ENCODE measurements around the gene RNASEL. TPM values are rescaled to one million over a fixed set of nuclear protein-coding genes. Genes with fewer than 3 reads are reported as not detected.
A peak's percentile ranks its signal among the peaks of the same experiment; 100 is the strongest.

RNASEL gene
- total RNA-seq, 1 experiment from 2014 or later, result 1.2 TPM

DNA sequence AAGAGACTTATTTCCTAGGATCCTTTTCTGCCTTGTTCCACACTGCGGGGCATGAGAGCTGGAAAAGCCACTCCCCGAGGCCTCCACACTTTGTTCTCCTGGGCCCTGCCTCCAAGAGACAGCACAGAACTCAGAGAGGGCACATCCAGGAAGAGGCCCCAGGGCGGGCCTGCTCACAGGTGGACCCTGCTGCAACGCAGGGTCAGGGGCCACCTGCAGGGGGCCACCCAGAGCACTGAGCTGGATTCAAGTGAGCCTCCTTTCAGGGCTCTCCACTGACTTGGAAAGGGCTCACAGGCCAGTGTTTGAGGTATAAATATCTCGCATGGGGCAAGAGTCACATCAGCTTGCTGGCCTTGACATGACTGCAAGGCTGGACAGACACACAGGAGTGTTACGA, 10.3 kb upstream of the RNASEL start:
- Histone ChIP-seq H3K27me3 (ENCODE audit: control insufficient read depth, insufficient read depth, low read length) (peaks cover 2% of the 10 kb centered on the region; the same call in 1 of the 2 replicates), H3K36me3 (replicated peaks; ENCODE audit: control insufficient read depth, insufficient read depth, low read length) (peaks cover 14% of the 10 kb centered on the region), H3K4me3 (ENCODE audit: insufficient read depth, low read depth, low read length) (no peak overlapping the region)
- peak; percentile 67 for DNase-seq

DNA sequence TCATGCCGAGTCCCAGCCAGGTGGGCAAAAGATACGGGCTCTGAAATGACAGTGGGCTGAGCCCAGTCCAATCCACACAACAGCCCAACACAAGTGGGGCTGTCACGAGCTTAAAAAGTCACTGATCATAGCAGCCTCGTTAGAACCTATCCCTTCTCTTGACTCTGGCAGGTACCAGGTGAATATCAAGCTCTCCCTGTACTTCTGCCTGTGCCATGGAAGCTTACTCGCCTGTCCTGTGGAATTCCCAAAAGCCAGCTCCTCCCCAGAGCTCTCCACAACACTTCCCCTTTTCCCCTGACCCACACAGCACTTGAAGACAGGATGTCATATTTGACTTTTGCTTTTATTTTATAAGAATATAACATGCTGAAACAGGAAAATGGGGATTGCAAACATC, 9.2 kb upstream of the RNASEL start:
- H3K27me3 ChIP-seq (ENCODE audit: control insufficient read depth, insufficient read depth, low read length), result no peaks in the 10 kb centered on the region; the same call in 1 of the 2 replicates
- H3K4me3 ChIP-seq (ENCODE audit: insufficient read depth, low read depth, low read length), result no peak overlapping the region
- DNase-seq, result peak; percentile 8
- peaks cover 14% of the 10 kb centered on the region for H3K36me3 ChIP-seq (replicated peaks; ENCODE audit: control insufficient read depth, insufficient read depth, low read length)

DNA sequence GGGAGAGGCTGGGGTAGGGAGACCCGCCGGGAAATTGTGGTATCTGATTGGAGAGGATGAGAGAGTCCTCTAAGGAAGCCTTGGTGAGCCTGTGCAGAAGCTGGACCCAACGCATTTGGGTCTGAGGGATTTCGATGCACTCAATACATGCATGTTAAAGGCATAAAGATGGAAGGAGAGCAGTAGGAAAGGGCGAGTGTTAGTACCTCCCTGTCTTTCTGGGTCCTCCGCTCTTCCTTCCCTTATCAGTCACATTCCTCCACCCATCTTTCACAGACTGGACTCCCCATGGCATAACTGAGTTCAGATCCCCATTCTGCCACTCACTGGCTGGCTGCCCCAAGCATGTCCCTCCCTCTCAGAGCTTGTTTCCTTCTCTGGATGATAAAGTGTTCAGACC, 7.9 kb upstream of the RNASEL start:
- DNase-seq, result no peak
- Histone ChIP-seq H3K36me3 (replicated peaks; ENCODE audit: control insufficient read depth, insufficient read depth, low read length) (peaks cover 12% of the 10 kb centered on the region), H3K27me3 (ENCODE audit: control insufficient read depth, insufficient read depth, low read length) (no peaks in the 10 kb centered on the region)

DNA sequence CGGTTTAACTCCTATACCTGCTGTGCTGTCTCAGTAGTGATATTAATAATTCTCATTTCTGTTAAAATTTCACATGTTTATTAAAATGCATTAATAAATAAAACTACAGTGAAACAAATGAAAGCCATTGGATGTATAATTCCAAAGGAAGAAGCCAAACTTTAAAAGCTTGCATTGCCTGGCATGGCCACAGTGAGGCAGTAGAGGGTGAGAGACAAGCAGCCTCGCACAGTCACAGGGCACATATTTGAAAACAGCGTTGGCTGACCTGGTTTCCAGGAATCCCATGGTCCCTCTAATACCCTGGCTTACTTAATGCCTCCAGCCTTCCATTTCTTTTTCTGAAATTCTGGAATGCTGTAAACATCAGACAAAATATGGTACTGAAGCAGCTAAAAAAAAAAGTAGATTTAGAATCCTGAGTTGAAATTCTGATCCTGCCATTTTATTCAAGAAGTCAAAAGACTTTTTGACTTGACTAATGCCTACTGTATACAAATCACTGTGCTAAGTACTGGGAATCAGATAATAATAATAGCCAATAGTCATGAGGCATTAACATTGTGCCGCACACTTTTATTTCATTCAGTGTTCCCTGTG, 6.7 kb upstream of the RNASEL start:
- H3K36me3 ChIP-seq (replicated peaks; ENCODE audit: control insufficient read depth, insufficient read depth, low read length), result peaks cover 8% of the 10 kb centered on the region
- H3K27me3 ChIP-seq (ENCODE audit: control insufficient read depth, insufficient read depth, low read length), result no peaks in the 10 kb centered on the region
- no peak overlapping the region for H3K4me3 ChIP-seq (ENCODE audit: insufficient read depth, low read depth, low read length)
- peak; percentile 75 for DNase-seq

More for the DNA sequence above, 7.9 kb upstream of the RNASEL start:
- H3K4me3 ChIP-seq (ENCODE audit: insufficient read depth, low read depth, low read length), result no peak overlapping the region

DNA sequence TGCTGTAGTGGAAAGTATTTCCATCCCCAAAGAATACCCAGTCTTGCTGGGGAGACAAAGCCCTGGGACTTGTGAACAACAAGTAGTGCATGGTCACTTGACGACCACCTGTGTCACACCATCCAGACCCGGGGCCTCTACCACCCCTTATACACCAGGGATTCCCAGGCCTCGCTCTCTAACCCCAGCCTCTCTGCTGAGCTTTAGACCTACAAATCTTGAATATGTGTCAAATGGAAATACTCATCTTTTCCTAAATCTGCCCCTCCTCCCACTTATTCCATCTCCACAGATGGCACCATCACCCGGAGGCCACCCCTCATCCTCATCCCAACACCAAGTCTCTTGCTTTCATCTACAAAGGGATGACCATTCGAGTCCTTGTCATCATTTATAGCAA, 875 bp upstream of the RNASEL start:
- no peak for DNase-seq
- Histone ChIP-seq H3K27me3 (ENCODE audit: control insufficient read depth, insufficient read depth, low read length) (no peaks in the 10 kb centered on the region), H3K4me3 (ENCODE audit: insufficient read depth, low read depth, low read length) (no peak overlapping the region), H3K36me3 (replicated peaks; ENCODE audit: control insufficient read depth, insufficient read depth, low read length) (no peaks in the 10 kb centered on the region)

DNA sequence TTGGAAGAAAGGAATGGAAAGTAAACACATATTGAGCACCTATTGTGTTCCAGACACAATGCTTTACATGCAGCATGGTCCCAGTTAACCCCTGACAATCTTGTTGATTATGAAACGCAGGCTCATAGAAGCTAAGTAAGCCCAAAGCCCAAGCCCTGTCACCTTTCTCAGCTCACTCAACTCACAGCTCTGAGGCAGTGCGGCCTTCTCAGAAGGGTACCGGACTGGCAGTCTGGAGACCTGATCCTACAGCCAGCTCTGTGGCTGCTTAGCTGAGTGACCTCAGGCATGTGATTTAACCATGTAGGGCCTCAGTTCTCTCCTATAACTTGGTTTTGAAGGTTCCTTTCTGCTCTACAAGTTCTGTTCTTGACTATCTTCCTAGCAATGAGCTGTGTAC, 464 bp upstream of the RNASEL start:
- Histone ChIP-seq H3K4me3 (ENCODE audit: insufficient read depth, low read depth, low read length) (no peak overlapping the region), H3K36me3 (replicated peaks; ENCODE audit: control insufficient read depth, insufficient read depth, low read length) (no peaks in the 10 kb centered on the region), H3K27me3 (ENCODE audit: control insufficient read depth, insufficient read depth, low read length) (no peaks in the 10 kb centered on the region)
- no peak for DNase-seq

DNA sequence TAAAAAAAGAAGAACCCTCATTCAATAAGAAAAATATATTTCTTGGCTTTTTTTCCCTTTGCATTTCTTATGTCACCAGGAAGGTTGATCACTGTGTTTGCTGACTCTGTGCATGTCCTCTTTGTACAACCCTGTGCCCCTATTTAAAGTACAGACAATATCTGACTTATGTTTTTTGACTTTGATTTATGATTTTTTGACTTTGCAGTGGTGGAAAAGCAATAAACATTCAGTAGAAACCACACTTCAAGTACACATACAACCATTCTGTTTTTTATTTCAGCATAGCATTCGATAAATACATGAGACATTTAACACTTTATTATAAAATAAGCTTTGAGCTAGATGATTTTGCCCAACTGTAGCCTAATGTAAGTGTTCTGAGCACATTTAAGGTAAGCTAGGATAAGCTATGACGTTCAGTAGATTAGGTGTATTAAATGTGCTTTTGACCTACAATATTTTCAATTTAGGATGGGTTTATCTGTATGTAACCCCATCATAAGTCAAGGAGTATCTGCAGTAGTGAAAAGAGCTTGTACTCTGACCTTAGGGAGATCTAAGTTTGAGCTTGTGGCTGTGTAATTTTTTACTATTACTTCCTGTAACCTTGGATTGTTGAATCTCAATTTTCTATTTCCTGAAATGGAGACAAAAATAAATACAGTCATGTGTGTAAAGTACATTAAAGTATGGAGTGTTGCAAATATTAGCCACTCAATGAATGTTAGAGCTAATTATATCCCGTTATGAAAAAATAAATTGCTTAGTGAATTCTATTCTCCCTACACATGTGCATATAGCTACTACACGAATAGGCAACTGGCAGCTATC, 1.2 kb downstream of the RNASEL start:
- H3K36me3 ChIP-seq (replicated peaks; ENCODE audit: control insufficient read depth, insufficient read depth, low read length), result no peaks in the 10 kb centered on the region
- no peak overlapping the region for H3K4me3 ChIP-seq (ENCODE audit: insufficient read depth, low read depth, low read length)
- H3K27me3 ChIP-seq (ENCODE audit: control insufficient read depth, insufficient read depth, low read length), result no peaks in the 10 kb centered on the region
- no peak for DNase-seq

DNA sequence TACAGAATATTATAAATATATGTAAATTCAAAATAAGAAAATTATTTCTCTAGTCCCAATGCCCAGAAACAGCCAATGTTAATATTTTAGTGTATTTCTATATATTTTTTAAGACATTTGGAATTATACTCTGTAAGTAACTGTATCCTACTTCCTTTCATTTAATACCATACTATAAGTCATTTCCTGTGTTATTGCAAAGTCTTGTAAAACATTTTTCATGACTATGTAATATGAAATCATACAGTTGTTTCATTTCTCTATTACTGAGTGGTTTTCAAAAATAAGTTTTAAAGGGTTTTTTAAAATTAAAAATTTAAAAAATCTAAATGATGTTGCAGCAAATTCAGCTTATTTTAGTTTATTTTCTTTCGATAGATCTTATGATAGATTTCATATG, 2.0 kb downstream of the RNASEL start:
- Histone ChIP-seq H3K27me3 (ENCODE audit: control insufficient read depth, insufficient read depth, low read length) (no peaks in the 10 kb centered on the region), H3K36me3 (replicated peaks; ENCODE audit: control insufficient read depth, insufficient read depth, low read length) (no peaks in the 10 kb centered on the region), H3K4me3 (ENCODE audit: insufficient read depth, low read depth, low read length) (no peak overlapping the region)
- no peak for DNase-seq

DNA sequence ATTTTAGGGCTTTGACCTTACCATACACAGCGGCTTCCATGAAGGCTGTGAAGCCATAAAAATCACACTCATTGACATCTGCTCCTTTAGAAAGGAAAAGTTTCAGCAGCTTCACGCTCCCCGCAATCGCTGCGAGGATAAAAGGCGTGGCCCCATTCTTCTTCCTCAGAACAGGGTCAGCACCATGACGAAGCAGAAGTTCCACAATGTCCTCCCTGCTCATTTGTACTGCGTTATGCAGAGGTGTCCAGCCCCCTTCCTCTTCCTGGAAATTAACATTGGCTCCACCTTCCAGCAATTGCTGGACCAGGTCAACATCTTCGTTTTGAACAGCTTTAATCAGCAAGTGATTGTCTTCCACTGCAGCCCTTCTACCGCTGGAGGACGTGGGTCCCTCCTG, 2.7 kb downstream of the RNASEL start:
- Histone ChIP-seq H3K27me3 (ENCODE audit: control insufficient read depth, insufficient read depth, low read length) (no peaks in the 10 kb centered on the region), H3K4me3 (ENCODE audit: insufficient read depth, low read depth, low read length) (no peak overlapping the region), H3K36me3 (replicated peaks; ENCODE audit: control insufficient read depth, insufficient read depth, low read length) (no peaks in the 10 kb centered on the region)
- DNase-seq, result no peak

DNA sequence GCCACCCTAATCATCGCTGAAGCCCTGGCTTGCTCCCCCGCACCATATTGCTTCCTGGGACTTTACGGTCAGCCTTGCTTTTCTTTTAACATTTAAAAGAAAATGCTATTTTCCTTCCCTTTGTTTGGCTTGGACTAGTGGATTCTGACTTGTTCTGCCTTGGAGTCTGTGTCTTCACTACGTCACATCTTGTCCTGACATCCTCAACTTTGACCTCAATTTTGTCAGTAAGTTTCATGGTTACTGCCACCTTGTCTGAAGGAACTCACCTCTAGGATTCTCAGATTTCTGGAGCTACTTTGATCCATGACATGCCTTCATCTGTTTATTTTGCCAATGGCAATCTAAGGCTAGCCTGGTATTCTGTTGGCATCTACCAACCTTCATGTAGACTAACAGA, 4.3 kb downstream of the RNASEL start:
- no peak overlapping the region for H3K4me3 ChIP-seq (ENCODE audit: insufficient read depth, low read depth, low read length)
- no peaks in the 10 kb centered on the region for H3K27me3 ChIP-seq (ENCODE audit: control insufficient read depth, insufficient read depth, low read length)
- H3K36me3 ChIP-seq (replicated peaks; ENCODE audit: control insufficient read depth, insufficient read depth, low read length), result no peaks in the 10 kb centered on the region
- no peak for DNase-seq

DNA sequence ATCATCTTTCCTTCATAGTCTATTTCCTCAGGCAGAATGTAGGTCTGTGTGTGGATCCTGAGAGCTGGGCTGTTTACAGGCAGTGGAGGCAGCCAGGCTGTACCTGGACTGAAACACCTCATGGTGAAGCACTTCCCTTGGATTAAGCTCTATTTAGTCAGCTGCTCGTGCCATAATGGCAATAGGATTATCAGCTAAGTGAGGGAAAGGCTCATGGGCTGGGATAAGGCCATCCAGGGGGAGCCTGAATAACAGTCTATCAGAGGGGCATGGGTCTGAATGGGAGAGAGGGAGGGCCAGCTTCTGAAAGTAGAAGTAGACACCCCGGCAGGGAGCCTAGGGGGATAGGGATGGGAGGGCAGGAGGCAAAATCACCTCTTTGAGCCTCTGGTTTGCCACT, 8.3 kb downstream of the RNASEL start:
- Histone ChIP-seq H3K36me3 (replicated peaks; ENCODE audit: control insufficient read depth, insufficient read depth, low read length) (no peaks in the 10 kb centered on the region), H3K27me3 (ENCODE audit: control insufficient read depth, insufficient read depth, low read length) (no peaks in the 10 kb centered on the region), H3K4me3 (ENCODE audit: insufficient read depth, low read depth, low read length) (no peak overlapping the region)
- DNase-seq, result no peak

DNA sequence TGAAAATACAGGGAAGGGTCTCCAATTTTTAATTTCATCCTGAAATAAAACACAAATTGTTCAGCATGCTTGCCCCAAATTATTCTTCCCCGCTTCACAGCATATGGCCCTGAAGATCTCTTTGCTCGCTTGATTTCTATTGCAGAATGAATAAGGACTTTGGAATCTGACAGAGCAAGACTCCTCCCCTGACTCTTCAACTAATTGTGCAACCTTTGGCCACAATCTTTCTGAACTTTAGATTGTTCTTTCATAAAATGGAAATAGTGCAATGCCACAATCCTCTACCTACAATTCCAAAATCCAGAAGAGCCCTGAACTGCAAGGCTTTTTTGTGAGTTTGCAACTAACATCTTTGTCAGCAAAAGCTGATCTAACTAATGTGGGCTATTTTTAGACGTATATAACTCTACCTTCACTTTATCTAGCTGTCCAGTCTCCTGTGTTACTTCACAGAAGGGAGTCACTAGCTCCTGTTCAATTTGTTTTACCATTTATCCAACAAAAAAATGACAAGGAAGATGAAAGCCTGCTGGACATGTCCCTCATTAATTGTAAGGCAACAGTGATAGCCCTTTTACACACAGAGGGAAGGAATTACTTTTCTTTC, 13.4 kb downstream of the RNASEL start:
- no peak for DNase-seq
- H3K27me3 ChIP-seq (ENCODE audit: control insufficient read depth, insufficient read depth, low read length), result no peaks in the 10 kb centered on the region
- H3K36me3 ChIP-seq (replicated peaks; ENCODE audit: control insufficient read depth, insufficient read depth, low read length), result no peaks in the 10 kb centered on the region
- no peak overlapping the region for H3K4me3 ChIP-seq (ENCODE audit: insufficient read depth, low read depth, low read length)

DNA sequence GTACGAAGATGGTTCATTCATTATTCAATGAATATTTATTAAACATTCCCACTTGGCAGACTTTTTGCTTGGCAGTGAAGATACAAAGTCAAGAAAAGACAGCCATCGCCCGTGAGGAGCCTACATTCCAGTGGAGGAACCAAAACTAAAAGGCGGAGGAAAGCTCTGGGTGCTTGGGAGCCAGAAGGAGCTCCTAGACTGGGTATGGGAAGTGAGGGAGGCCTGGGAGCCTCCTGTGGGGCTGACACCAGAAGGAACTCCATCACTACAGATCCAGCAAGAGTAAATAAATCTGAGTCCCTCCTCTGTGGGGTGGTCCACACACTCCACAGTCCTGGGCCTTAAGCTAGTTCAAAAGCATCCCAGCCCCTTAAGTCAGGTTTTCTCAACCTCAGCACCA, 14.9 kb downstream of the RNASEL start:
- Histone ChIP-seq H3K4me3 (ENCODE audit: insufficient read depth, low read depth, low read length) (no peak overlapping the region), H3K27me3 (ENCODE audit: control insufficient read depth, insufficient read depth, low read length) (no peaks in the 10 kb centered on the region), H3K36me3 (replicated peaks; ENCODE audit: control insufficient read depth, insufficient read depth, low read length) (no peaks in the 10 kb centered on the region)
- no peak for DNase-seq

DNA sequence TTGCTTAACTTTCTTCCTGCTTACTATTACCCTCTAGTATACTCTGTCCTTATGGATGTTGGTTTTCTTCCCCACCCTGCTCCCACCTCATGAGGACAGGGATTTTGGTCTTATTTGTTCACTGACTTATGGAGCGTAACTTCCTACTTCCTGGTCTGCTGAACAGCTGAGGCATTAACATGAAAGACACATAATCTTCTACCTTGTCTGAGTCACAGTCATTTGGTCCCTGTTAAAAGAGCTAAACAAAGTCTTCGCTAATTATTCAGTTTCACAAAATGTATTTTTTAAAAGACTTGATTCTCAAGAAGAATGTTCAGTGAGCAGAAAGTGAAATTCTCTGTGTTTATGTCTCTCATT, 18.5 kb downstream of the RNASEL start:
- Histone ChIP-seq H3K4me3 (ENCODE audit: insufficient read depth, low read depth, low read length) (no peak overlapping the region), H3K27me3 (ENCODE audit: control insufficient read depth, insufficient read depth, low read length) (no peaks in the 10 kb centered on the region), H3K36me3 (replicated peaks; ENCODE audit: control insufficient read depth, insufficient read depth, low read length) (no peaks in the 10 kb centered on the region)
- DNase-seq, result no peak

DNA sequence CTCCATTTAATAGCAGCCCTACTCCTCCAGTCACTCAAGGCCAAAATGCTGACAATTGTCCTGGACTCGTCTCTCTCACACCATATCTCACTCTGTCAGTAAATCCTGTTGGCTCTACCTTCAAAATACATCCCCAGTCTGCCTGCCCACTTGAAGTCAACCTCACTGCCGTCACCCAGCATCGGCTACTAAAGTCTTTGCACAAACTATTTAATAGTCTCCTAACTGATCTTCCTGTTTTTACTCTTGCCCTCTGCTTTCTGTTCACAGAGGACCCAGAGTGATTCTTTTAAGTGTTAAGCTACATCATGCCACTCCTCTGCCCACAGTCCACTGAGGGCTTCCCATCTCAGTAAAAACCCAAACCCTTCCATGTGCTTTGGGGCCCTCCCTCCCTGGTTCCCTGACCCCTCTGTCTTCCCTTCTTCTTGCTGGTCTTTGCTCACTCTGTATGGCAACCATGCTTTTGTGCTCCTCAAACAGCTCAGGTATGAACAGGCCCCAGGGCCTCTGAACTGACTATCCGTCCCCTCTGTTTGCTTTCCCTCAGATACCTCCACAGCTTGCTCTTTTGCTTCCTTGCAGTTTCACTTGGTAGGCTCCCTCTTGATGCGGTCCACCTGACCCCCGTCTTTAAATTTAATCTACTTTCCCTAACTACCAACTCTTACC, 19.0 kb downstream of the RNASEL start:
- no peak for DNase-seq
- H3K4me3 ChIP-seq (ENCODE audit: insufficient read depth, low read depth, low read length), result no peak overlapping the region
- no peaks in the 10 kb centered on the region for H3K27me3 ChIP-seq (ENCODE audit: control insufficient read depth, insufficient read depth, low read length)
- H3K36me3 ChIP-seq (replicated peaks; ENCODE audit: control insufficient read depth, insufficient read depth, low read length), result no peaks in the 10 kb centered on the region

Measured in H7 (cell line).